ENCODE data around the gene NALCN. TPM values are rescaled to one million over a fixed set of nuclear protein-coding genes. Genes with fewer than 3 reads are reported as not detected.

The NALCN gene
- total and polyA plus RNA-seq, 2 donors (not counting 1 experiment from before 2014, with no cell fraction given): 1.5 to 2.7 TPM

GRCh38 chr13:101346942-101347728 is 69.2 kb downstream of the NALCN start:
- no peak for TF ChIP-seq EZH2 (IDR thresholded peaks at IDR 0.05; ENCODE audit: low read length, missing control alignments)
- no peak for TF ChIP-seq CTCF (conservative IDR thresholded peaks at IDR 0.05 in 1 of 2, IDR thresholded peaks at IDR 0.05 in 1 of 2; ENCODE audit: low read depth in 1 of 2, low read length in 2 of 2)
- peak; percentile 29 to 60 for DNase-seq (ENCODE audit: low read depth in 2 of 2)
- Histone ChIP-seq H3K9me3 (ENCODE audit: control insufficient read depth, insufficient read depth, low read depth, low read length) (no peaks in the 10 kb centered on the region), H3K4me2 (ENCODE audit: extremely low read depth, insufficient read depth, low read length) (no peak overlapping the region), H4K20me1 (ENCODE audit: control insufficient read depth, extremely low read depth, insufficient read depth, low read length) (no peaks in the 10 kb centered on the region), H3K4me3 (replicated peaks in 1 of 4; ENCODE audit: control extremely low read depth in 1 of 4, insufficient read depth in 1 of 4, low read depth in 3 of 4, low read length in 4 of 4) (no peak overlapping the region), H3K27ac (ENCODE audit: insufficient read depth, low read length) (no peak overlapping the region), H3K27me3 (ENCODE audit: control insufficient read depth, insufficient read depth, low read length) (no peaks in the 10 kb centered on the region), H3K4me1 (ENCODE audit: control insufficient read depth, extremely low read depth, insufficient read depth, low read length) (no peaks in the 10 kb centered on the region), H3K79me2 (ENCODE audit: control insufficient read depth, insufficient read depth, low read length) (no peaks in the 10 kb centered on the region), H3K9ac (ENCODE audit: insufficient read depth, low read length) (no peak overlapping the region), H3K36me3 (ENCODE audit: control insufficient read depth, insufficient read depth, low read length) (no peaks in the 10 kb centered on the region), H2AFZ (ENCODE audit: low read length) (no peak overlapping the region)

DNA sequence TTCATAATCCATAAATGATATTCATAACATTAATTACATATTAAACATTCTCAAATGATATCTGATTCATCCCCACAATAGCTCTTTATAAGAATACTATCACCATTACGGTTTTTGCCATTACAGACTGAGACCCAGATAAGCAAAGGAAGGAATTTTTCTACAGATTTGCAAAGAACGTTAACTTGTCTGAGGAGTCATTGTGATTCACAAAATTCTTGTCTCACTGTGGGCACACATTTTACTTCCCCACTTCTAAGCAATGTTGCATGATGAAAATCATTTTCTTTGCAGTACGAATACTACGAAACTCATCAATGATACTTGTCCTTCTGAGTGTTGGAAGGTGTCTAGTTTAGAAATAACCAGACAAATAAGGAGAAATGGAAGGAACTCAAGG is 70.1 kb downstream of the NALCN start:
- DNase-seq (ENCODE audit: low read depth in 2 of 2): peak in 1 of 2 donors; percentile 81
- H3K27ac ChIP-seq (ENCODE audit: insufficient read depth, low read length): no peak overlapping the region
- no peaks in the 10 kb centered on the region for H3K27me3 ChIP-seq (ENCODE audit: control insufficient read depth, insufficient read depth, low read length)
- H3K4me1 ChIP-seq (ENCODE audit: control insufficient read depth, extremely low read depth, insufficient read depth, low read length): peaks cover 4% of the 10 kb centered on the region
- H3K4me3 ChIP-seq (replicated peaks in 1 of 4; ENCODE audit: control extremely low read depth in 1 of 4, insufficient read depth in 1 of 4, low read depth in 3 of 4, low read length in 4 of 4): no peak overlapping the region
- no peak overlapping the region for H2AFZ ChIP-seq (ENCODE audit: low read length)
- H3K4me2 ChIP-seq (ENCODE audit: extremely low read depth, insufficient read depth, low read length): no peak overlapping the region
- H3K79me2 ChIP-seq (ENCODE audit: control insufficient read depth, insufficient read depth, low read length): no peaks in the 10 kb centered on the region
- no peak overlapping the region for H3K9ac ChIP-seq (ENCODE audit: insufficient read depth, low read length)
- no peaks in the 10 kb centered on the region for H4K20me1 ChIP-seq (ENCODE audit: control insufficient read depth, extremely low read depth, insufficient read depth, low read length)
- H3K9me3 ChIP-seq (ENCODE audit: control insufficient read depth, insufficient read depth, low read depth, low read length): no peaks in the 10 kb centered on the region
- TF ChIP-seq EZH2 (IDR thresholded peaks at IDR 0.05; ENCODE audit: low read length, missing control alignments): no peak
- no peak for TF ChIP-seq CTCF (conservative IDR thresholded peaks at IDR 0.05 in 1 of 2, IDR thresholded peaks at IDR 0.05 in 1 of 2; ENCODE audit: low read depth in 1 of 2, low read length in 2 of 2)
- no peaks in the 10 kb centered on the region for H3K36me3 ChIP-seq (ENCODE audit: control insufficient read depth, insufficient read depth, low read length)

- no peak overlapping the region for H2AFZ ChIP-seq (ENCODE audit: low read length)
- H3K27ac ChIP-seq (ENCODE audit: insufficient read depth, low read length): no peak overlapping the region
- no peaks in the 10 kb centered on the region for H3K36me3 ChIP-seq (ENCODE audit: control insufficient read depth, insufficient read depth, low read length)
- H3K9ac ChIP-seq (ENCODE audit: insufficient read depth, low read length): no peak overlapping the region
- H3K27me3 ChIP-seq (ENCODE audit: control insufficient read depth, insufficient read depth, low read length): no peaks in the 10 kb centered on the region
- H4K20me1 ChIP-seq (ENCODE audit: control insufficient read depth, extremely low read depth, insufficient read depth, low read length): no peaks in the 10 kb centered on the region
- H3K4me1 ChIP-seq (ENCODE audit: control insufficient read depth, extremely low read depth, insufficient read depth, low read length): peaks cover 4% of the 10 kb centered on the region
- no peak for TF ChIP-seq EZH2 (IDR thresholded peaks at IDR 0.05; ENCODE audit: low read length, missing control alignments)
- no peak for TF ChIP-seq CTCF (conservative IDR thresholded peaks at IDR 0.05 in 1 of 2, IDR thresholded peaks at IDR 0.05 in 1 of 2; ENCODE audit: low read depth in 1 of 2, low read length in 2 of 2)
- DNase-seq (ENCODE audit: low read depth in 2 of 2): peak; percentile 6 to 21
- no peaks in the 10 kb centered on the region for H3K9me3 ChIP-seq (ENCODE audit: control insufficient read depth, insufficient read depth, low read depth, low read length)
- H3K79me2 ChIP-seq (ENCODE audit: control insufficient read depth, insufficient read depth, low read length): no peaks in the 10 kb centered on the region
- H3K4me3 ChIP-seq (replicated peaks in 1 of 4; ENCODE audit: control extremely low read depth in 1 of 4, insufficient read depth in 1 of 4, low read depth in 3 of 4, low read length in 4 of 4): no peak overlapping the region
- no peak overlapping the region for H3K4me2 ChIP-seq (ENCODE audit: extremely low read depth, insufficient read depth, low read length)
Measured at GRCh38 chr13:101343128-101343787, 73.0 kb downstream of the NALCN start.

Measured in fibroblast of lung (primary cell).